HG02623 (cell line): ENCODE data around the gene XCR1.

ENCODE experiments used
- ATAC-seq: cut with Tn5 transposase; IDR thresholded peaks from one replicate; pipeline ENCODE4 v1.9.1; 2021; ENCODE audit warnings: moderate library complexity; ENCODE audit not compliant: unreplicated experiment

Gene XCR1

DNA sequence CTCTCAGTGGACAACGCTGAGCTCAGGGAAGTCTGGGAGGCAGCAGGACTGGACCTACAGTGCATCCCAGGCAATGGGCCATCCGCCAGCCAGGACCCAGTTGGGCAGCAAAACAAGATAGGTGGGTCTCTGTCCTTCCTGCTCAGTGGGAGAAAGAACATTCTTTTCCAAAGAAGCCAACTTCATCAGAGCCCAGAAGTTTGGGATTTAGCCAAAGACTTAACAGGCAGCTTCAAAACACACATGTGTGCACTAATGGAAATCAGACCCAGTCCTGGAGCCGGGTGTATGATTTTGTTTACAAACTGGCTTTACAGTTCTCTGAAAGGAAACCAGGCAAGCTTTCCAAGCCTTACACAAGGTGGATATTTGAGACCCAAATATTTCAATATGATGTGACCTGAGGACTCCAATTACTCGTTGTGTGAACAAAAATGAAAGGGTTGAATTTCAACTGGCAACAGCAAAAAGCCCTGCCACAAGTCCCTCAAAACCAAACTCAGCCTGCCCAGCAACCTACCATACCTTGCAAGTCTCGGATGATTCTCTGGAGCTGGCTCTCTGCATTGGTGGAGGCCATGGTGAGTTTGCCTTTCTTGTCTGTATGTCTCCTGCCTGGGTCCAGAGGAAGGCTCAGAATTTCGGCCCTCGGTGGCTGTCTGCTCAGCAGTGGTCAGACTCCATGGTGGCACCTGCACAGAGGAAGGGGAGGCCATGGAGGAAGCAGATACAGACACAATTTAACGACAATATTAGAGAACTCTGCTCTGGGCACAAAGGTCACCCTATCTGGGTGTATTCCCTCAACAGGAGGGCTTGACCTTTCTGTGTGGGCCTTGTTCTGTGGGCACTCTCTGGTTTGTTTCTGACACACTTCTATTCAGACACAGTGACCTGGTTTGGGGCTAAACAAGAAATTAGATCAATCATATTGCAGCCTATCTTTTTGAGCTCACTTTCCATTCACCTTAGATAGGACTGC lies 42.7 kb downstream of the XCR1 start:
- ATAC-seq, result no peak

- ATAC-seq, result no peak
Measured at GRCh38 chr3:45983770-45984169, 43.5 kb downstream of the XCR1 start.

- ATAC-seq, result no peak
Measured at GRCh38 chr3:45981346-45982074, 45.8 kb downstream of the XCR1 start.

- ATAC-seq, result no peak
Measured at GRCh38 chr3:45980819-45981218, 46.5 kb downstream of the XCR1 start.

DNA sequence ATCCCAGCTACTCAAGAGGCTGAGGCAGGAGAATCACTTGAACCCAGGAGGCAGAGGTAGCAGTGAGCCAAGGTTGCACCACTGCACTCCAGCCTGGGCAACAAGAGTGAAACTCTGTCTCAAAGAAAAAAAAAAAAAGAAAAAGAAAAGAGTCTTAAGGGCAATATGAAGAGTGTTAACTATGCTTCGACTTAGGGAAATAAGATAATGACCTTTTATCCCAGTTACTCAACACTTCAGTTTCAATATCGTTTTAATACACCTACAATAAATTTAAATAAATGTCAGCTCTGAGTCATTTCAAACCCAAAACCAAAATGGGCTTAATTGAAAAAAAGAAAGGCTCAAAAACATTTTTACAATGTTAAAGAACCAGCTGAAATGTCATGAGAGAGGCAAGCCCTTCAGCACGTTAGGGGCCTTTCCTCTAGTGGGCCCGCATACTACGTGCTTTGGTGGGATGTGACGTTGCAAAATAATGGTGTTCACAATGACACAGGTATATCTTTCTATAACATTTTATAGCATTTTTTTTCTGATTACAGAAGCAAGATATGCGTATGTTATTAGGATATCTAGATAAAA lies 47.0 kb downstream of the XCR1 start:
- ATAC-seq, result no peak

GRCh38 chr3:45979378-45979777 lies 47.9 kb downstream of the XCR1 start:
- no peak for ATAC-seq

- ATAC-seq, result no peak
Measured at GRCh38 chr3:45978006-45978761, 49.1 kb downstream of the XCR1 start.

DNA sequence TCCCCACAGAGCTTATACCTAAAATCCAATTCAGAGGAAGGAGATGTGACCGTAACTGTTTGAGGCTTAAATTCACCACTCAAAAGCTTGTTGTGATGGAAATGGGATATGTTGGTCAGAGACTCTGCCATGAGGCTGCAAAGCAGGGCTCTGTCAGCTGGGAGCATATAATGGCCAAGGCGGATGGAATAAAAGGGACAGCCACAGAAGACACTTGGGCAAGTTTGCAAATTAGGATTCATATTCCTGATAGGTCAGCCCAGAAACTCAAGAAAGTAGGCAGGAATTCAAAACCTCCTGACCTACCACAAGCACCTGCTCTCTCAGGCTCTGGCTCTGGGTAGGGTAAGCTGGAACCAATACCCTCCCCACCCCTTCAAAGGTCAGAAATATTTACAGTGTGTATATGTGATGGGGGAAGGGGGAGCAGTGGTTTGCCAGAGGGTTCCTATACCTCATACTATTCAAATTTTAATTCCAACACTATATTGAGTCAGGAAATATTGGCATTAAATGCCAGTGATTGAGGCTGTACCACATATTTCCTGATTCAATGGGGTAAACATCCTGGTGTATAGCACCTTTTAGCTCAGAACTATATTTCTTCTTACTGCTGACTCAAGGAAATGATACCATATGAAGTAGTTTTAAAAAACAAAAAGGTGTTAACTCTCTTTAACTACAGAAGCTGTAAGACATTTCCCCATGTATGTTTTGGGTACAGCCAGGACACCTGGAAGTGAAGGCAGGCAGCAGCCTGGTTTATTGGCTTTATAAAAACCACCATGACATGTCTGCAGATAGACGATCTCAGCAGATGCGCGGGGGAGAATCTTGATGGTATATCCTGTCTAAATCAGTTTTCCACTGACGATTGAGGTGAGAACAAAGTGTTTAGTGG lies 50.8 kb downstream of the XCR1 start:
- no peak for ATAC-seq

DNA sequence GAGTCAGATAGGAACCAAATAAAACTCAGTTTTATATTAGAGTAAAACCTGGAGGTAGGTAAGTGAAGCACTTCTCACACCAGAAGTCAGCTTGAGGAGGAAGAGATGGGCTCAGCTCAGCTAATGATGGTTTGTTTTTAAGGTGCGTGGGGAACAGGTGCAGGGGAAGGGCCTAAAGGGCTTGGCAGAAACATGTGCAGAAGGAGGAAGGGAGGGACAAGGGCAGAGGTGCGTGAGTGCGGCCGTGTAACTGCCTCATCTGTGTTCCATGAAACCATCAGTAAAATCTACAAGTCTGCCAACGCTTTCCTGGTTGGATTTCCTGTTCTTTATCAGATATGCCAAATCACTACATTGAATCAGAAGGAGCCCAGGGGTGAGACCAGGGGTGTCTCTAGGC lies 51.6 kb downstream of the XCR1 start:
- no peak for ATAC-seq

- ATAC-seq, result no peak
Measured at GRCh38 chr3:45974686-45975085, 52.6 kb downstream of the XCR1 start.

GRCh38 chr3:45972534-45973402 lies 54.5 kb downstream of the XCR1 start:
- no peak for ATAC-seq

- no peak for ATAC-seq
Measured at GRCh38 chr3:45969953-45970352, 57.3 kb downstream of the XCR1 start.

- ATAC-seq, result no peak
Measured at GRCh38 chr3:45969116-45969515, 58.2 kb downstream of the XCR1 start.

DNA sequence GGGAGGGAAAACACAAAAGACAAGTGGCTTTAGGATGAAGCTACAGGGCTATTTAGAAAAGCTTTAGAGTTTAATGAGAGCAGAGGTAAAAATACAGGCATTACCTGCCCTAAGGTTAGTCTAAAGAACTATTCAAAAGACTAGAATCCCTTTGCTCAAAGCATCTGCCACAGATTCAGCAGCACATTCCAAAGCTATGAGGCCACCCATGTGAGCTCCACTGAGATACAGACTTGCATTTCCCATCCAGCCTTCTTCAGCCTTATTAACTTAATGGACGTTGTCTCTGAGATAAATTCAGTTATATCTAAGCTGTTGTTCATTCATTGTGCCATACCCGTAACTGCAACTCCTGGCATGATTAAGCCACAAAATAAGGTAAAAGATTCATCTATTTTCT lies 58.6 kb downstream of the XCR1 start:
- ATAC-seq, result no peak

DNA sequence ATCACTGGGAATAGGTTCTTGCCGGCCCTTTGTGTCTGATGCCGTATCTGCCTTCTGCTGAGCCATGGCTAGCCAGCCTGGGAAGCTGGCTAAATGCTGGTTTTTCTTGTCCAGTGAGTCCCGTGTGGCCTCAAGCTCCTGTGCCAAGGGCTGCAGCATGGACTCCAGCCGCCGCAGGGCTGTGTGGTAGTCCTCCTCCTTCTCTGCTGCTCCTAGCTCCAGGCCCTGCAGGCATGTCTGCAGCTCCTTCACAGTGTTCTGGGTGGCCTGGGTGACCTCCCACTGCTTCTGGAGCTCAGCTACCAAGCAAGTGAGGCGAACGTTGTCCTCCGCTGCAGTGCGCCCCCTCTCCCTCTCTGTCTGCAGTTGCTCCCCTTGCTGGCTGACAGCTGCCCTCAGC lies 59.1 kb downstream of the XCR1 start:
- ATAC-seq, result no peak

GRCh38 chr3:45967724-45968123 lies 59.6 kb downstream of the XCR1 start:
- no peak for ATAC-seq
